Superior temporal gyrus (tissue), 1 donor: ENCODE results near the gene GRIN2C.

Source experiments
- DNase-seq: peaks from one replicate; pipeline ENCODE4 v3.0.0-alpha.2; 2016; ENCODE audit errors: extremely low spot score

The GRIN2C gene

DNA sequence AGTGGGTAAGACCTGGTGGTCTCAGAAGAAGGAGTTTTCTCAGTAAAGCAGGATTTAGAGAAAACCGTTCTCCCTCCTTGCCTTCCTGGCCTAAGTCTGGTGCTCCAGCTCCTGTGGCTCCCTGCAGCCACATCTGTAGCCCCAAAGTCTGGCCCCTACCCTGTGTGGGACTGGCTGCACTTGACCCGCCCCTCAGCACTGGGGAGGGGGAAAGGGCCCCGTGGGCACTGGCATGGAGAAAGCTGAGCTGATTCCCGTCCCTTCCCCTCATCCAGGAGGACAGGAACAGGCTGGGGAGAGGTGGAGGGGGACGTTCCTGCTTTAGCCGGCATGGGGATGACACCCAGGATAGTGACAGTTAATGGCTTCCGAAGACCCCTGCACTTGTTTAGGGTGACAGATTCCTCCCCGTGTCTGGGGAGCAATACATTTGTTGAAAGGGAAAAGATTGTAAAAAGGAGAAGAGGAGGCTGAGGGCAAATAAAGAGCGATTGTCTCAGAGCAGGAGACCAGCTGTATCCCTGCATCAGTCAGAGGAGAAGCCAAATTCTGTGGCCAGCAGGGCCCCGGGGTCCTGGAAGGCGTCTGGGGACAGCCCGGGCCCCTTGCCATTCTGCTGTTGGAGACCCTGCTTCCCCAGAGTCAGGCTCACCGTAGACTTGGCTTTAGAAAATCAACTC is 37.9 kb downstream of the GRIN2C start:
- DNase-seq, result no peak

DNA sequence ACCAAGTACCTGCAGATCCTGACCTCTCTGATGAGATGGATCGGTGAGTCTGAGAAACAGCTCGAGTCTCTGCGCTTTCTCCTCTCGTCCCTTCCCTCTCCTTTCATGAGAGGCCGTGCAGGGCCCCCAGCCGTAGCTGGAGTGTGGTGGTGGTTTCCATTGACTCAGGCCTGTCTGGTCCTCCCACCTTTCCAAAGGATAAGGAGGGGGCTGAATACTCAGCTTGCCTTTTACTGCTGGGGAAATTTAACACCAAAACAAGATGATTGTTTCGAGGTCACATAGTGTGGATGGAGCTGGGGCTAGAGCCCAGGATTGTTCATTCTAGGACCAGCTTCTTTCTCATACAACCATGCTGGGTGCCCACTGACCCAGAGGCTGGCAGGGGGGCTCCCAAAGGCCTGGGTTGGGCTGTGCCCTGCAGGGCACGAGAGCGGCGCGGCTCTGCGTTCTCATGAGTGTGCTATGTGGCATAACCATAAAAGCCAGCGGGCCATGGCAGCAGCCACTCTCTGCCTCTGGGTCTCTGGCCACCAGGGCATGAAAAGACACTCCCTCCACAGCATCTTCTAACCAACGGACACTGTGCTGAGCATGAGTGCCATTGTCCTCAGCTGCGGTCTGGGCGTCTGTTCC is 39.8 kb downstream of the GRIN2C start:
- DNase-seq, result no peak

DNA sequence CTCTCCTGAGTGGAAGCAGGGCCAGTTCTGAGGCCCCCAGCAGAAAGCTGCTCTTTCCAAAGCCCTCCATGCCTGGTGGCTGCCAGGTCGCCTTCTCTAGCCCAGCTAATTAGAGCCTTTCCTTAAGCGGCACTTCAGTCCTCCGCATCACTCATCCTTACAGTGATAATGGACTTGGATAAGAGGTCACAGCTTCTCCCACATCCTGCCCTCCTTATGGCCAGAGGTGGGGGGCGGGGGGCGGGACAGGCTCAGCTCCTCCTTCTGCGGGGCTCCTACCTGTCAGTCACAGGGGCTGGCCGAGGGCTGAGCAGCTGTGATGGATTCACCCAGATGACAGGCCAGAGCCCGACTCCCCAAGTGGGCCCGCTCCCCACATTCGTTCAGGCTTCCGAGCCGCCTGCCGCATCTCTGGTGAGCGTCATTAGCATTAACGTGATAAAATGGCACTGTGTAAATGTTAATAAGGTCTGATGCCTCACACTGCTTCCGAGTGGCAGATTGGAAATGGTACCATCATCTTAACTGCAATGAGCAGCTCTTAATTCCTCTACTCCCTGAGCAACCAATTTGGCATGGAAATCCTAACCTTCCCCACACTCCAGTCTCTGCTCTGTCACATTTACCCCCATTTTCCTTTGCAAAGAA is 41.3 kb downstream of the GRIN2C start:
- no peak for DNase-seq

DNA sequence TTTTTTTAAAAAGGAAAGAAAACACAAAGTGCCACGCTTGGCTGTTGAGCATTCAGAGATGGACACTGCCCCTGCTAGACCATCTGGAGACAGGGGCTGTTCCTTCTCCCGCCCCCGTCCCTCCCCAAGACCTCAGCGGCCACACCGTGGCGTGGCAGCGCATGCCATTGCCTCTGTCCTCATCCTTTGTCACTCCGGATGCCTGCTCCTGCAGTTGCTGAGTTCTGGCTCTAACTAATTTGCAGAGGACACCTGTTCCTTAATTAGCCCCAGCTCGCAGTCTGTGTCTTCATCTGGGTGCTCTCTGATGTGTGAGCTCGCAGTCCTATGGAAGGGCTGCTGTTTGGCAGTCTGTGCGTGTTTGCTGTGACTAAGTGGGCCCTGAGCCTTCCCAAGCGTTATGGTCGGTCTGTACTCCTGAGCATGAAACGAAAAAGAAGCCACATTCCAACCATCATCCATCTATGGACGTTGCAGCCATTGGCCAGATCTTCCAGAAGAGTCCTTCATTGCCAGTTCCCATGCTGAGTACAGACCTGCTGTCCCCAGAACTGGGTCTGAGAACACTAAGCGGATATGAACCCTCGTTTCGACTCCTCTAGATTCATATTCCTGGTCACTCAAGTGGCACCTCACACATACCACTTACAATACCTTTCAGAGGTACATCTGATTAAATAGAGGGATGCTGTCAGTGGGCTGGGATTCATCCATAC is 42.6 kb downstream of the GRIN2C start:
- no peak for DNase-seq

DNA sequence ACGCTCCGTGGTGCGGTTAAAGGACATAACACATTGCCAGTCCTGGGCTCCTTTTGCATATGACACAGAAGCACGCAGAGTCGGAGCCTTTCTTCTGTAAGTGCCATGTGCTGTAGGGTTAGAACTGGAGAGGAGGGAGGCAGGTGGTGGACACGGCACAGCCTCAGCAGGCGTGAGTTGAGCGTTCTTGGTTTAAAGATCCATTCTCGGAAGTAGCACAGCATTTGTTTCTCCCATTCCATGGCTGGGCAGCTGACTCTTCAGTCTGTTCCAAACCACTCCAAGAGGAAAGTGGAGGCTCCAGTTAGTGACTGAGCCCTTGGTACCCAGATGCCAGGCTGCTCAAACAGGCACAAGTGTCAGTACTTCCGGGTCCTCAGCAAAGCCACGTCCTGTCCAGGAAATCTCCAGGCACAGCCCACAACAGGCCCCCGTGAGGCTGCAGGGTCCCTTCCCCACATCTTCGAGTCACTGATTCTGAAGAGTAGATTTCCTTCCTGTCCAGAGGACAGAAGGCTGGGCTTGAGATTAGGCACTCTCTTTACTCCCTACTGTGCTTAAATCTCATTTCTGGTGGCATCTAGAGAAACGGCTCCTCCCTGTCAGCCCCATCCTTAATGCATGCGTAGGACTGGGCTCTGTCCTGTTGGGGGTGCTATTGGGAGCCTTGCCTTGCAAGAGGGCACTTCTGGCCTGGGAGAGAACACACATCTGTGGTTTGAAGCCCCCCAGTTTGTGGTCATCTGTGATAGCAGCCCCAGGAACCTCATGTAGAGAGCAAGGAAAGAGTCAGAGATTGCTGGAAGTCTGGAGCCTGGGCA is 43.9 kb downstream of the GRIN2C start:
- DNase-seq, result no peak

DNA sequence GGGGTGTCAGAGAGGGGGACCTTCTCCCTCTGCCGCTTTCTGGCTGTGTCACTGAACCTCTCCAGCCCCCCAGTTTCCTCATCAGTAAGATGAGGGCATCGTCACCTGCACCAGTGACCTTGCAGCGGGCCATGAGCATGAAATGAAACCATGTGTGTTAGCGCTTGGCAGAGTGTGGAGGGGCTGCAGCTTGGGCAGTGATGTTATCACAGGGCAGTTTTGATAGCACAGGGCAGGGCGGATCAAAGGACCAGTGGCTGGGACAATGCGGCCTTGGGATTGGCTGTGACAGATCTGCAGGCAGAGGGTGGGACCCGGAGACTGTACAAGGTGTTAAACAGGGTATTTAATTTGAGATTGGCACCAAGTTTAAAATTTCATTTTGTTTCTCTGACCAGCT is 44.6 kb downstream of the GRIN2C start:
- DNase-seq, result no peak

DNA sequence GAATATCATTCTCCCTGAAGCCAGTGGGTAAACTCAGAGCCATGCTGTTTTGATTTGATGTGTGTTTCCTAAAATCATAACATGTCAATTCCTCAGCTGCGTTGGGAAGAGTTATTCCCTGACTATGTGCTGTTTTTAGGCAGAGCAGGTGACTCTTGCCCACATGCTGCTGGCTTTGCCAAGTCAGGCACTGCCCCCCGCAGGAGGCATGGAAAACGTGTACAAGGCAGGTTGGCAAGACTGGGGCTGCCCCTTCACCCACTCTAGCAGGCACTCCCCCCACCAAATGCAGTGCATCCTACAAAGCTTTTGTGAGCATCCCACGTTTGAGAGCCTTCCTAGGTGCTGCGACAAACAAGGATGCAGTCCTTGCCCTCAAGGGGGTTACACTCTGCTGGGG is 45.2 kb downstream of the GRIN2C start:
- no peak for DNase-seq

DNA sequence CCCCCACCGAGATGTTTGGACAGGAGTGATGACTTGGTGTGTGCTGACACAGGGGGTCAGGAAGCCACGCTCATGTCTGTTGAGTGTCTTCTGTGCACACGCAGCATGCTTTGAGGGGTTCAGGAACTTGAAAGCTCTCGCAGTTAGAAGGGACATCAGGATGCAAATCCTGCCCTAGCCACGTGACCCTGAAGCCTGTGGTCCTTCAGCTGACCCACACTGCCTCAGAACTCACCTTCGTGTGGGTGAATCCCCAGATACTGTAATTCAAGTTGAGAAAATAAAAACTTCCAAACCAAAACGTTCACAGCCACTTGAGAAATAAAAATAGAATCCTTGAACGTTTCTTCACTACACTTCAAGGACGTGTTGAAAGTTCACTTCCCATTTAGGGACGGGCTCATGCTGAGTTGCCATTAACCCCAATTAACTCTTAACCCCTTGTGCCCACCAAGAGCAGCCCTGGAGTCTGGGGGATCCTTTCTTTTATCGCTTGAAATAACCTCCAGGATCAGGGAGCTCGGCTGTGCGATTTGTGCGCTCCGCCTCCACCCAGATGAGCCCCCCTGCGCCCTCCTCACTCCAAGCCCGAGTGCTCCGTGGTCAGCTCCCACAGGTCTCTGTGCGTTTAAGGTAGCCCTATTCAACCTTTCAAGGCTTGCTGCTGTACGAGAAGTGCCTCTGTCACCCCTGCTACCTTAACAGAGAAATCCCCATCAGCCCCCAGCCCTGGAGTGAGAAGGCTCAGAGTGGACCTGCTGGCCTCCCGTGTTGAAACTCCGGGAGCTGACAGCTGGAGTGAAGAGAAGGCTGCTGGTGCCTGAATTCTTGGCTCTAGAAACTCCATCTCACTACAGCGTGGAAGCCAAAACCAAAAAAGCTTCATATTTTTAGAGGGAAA is 47.3 kb downstream of the GRIN2C start:
- DNase-seq, result no peak

DNA sequence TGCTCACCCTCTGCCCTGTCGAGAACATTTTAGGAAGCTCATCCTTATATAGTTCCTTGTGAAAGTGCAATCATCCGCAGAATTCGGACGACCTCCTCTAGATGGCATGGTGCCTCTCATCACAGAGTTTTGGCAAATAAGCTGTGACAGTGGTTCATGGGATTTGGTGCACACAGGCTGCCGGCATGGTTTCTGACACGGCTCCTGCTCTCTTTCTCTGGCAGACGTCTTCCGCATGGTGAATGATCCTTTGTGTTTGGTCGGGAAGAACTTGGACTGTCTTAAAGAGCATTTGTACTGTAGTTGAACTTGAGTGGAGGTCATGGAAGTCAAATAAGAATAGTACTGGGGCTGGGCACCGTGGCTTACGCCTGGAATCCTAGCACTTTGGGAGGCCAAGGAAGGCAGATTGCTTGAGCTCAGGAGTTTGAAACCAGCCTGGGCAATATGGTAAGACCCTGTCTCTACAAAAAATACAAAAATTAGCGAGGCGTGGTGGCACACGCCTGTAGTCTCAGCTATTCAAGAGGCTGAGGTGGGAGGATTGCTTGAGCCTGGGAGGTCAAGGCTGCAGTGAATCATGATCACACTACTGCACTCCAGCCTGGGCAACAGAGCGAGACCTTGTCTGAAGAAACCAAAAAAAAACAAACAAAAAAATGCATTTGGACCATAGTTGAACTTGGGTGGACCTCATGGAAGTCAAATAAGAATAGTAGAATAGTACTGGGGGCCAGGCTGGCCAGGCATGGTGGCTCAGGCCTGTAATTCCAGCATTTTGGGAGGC is 48.8 kb downstream of the GRIN2C start:
- DNase-seq, result peak; percentile 58

DNA sequence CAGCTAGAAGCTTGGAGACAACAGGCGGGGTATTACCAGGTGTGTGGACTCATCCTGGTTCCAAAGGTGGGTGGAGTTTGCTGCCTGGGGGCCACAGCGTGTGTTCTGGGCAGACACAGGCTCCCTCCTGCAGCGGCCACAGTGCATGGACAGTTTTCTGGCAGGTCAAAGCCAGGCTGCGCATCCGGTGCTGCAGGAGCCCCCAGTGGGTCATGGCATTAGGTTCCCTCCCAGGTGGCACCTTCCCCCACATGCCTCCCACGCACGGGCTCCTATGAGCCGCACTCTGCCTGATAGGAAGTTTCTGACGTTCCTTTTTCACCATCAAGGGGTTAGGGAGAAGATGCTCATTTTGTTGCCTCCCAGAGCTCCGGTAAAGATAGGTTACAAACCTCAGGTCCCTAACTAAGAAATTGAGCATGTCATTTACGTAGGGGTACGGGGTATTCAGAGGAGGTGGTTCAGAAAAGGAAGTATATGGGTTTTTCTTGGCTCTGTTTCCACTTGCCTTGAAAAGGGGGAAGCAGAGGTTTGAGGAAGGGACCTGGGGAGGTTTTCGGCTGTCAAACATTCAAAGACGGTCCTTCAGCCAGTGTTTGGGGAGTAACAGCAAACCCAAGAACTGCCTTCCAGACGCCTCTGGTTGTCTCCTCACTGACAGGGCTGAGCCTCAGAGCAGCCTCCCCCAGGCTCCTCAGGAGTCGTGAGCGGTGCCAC is 50.8 kb downstream of the GRIN2C start:
- no peak for DNase-seq

DNA sequence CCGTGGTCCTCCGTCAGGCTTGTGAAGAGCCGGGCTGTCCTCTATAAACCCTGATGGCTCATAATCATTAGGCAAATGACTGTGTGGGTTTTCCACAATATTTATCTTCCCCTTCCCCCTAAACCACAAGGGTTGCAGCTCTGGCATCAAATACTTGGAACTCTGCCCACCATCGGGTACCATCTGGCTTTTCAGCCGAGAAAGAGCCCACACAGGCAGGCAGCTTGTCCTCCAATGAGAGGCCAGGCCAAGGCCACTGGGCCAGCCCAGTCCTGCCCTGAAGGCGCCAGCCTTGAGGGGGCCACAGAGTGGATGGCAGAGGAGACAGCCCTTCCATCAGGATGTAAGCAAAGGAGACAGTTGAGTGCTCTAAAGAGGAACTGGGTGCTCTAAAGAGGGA is 51.8 kb downstream of the GRIN2C start:
- peak; percentile 51 for DNase-seq

DNA sequence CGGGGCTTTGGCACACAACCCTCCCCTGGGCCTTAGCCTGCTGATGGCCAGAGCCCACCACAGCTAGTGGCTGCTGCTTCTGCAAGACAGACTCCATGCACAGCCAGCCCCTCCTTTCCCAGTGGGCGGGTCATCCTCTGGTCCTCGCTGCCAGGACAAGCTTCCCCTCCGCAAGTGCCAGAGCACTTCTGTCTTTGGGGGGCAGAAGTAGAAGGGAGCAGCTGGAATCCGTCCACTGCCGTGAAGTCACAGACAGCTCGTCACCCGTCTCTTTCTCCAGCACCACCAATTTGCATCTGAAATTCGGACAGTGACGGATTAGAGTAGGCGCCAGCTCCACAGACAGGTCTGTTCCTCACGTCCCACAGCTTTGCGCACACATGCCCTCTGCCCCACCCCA is 52.2 kb downstream of the GRIN2C start:
- no peak for DNase-seq

DNA sequence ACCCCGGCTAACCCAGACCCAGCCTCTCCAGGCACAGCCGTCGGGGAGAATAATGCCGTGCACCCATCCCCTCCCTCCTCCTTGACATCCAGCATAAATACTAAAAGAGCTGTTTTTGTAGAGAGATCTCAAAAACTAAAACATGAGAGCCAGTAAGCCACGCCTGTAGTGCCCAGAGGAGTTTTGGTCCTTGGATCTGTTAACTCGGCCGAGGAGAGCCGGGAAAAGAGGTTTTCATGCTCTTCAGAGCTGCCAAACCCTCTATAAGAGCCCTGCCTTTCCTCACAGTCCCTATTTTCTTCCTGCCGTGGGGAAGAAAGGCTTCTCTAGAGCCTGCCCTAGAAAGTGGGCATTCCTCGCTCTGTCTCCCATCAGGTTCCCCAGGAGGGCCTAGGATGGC is 53.4 kb downstream of the GRIN2C start:
- no peak for DNase-seq

DNA sequence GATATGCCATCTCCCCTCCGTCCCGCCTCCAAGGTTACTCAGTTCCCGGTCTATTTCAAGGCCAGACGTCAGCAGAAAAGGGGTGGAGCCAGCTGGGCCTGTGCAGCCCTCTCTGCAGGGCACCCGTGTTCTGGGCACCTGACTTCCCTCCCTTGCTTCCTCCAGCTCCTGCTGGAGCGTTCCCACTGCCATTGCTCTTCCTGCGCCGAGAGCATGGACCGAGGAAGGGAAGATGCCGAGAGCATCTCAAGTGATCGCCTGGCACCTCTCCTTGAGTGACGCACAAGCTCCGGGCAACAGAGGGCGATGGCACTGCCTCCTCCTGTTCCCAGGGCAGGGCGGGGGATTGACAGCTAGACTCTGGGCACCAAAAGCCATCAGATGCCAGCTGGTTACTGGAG is 54.1 kb downstream of the GRIN2C start:
- no peak for DNase-seq

DNA sequence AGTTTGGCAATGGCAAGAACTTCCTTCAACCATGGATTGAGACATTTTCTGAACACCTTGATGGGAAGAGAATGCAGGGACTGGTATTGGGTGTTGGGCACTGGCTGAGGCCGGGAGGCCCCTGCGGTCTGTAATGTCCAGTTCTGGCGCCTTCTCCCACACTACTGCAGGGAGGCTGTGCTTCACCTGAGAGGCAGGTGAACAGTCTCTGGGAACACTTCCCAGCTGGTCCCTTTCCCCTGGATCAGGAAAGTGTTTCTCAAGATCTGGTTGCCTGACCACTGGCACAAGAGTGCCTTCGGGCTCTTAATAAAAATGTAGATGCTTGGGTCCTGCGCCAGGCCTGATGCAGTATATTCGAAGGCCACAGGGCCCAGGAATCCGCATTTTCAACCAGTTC is 55.0 kb downstream of the GRIN2C start:
- DNase-seq, result no peak

DNA sequence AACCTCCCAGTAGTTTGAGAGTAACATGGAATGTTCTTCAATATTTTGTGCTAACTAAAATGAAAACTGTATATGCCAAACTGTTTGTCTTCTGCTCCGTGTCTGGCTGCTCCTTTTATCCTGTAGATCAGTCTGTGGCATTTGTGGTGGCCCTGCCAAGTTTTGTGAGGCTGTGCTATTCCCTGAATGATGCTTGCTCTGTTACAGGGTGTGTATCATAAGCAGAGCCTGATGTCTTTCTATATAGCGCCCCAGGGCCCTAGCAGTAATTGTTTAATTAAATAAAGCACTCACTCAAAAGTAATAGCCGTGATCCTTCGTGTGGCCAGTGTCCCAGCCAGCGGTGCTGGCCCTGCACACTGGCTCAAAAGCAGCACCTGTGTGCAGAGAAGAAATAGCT is 55.7 kb downstream of the GRIN2C start:
- DNase-seq, result no peak

DNA sequence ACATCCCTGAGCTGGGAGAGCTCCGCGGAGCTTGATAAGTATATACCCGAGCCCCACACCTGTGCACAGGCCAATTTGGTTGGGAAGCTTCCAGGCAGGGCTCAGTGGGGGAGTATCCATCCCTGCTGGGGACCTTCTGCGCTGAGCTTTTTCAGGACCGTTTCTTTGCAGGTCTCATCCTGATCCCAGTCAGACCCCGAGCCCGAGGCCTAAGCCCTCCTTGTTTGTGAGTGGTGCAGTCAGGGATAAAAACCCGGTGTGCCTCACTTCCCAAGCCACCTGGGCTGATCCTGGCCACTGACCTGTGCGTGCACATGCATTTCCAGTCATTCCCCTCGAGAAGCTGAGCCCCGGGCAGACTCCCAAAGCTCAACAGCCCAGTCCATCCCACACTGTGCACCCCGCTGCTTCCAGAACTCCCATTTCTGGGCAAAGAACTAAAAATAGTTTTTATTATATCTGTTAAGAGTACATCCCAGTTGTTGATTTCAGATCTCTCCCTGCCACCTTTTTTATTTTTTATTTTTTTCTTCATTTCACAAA is 56.2 kb downstream of the GRIN2C start:
- DNase-seq, result no peak

DNA sequence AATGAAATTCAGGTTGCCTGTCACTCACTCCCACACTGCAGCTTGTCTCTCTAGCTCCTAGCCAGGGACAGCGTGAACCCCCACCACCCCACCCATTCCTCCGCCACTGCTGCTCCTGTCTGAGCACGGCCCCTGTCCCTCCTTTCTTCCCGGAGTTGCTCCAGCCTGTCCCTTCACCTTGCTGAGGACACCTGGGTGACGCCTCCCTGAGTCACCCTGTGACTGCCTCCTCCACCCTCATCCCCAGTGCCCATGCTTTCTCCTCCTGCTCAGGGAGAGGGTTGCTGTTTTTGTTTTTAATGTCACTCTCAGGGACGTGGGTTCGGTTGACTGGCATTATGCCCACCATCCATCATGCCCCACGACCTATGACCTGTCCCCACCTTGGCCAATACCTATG is 57.8 kb downstream of the GRIN2C start:
- DNase-seq, result no peak

DNA sequence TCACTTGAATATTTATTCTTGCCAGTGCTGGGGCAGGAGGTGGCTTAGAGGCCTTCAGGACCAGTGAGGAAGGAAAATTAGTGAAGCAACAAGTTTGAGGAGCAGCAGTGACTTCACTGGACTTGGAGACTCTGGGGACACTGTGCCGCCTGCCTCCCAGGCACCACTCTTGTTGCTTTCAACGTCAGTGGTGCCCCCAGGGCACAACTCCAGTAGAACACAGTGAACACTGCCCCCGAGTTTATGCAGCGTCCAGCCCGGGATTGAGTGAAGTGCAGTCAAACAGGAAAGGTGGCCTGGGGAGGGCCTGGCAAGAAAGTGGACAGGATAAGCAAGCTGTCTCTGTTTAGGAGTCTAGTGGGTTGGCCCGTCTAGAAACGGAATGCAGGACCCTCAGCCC is 59.2 kb downstream of the GRIN2C start:
- no peak for DNase-seq
